GM21367 (cell line): ENCODE data around the gene RWDD1.
"Not testable (repeated sequence)": the region's sequence is repeated elsewhere in the genome, so short reads cannot be mapped to it uniquely, and the experiment has no call there.

Source experiments
- ATAC-seq: cut with Tn5 transposase; IDR thresholded peaks from one replicate; pipeline ENCODE4 v1.9.1; 2021; ENCODE audit not compliant: unreplicated experiment

The RWDD1 gene

DNA sequence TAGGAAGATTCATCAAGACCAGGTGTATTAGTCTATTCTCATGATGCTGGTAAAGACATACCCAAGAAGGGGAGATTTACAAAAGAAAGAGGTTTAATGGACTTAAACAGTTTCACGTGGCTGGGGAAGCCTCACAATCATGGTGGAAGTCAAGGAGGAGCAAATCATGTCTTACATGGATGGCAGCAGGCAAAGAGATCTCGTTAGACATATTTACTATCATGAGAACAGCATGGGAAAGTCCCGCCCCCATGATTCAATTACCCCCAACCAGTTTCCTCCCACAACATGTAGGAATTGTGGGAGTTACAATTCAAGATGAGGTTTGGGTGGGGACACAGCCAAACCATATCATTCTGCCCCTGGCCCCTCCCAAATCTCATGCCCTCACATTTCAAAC is 32.6 kb downstream of the RWDD1 start:
- ATAC-seq = not testable (repeated sequence)

DNA sequence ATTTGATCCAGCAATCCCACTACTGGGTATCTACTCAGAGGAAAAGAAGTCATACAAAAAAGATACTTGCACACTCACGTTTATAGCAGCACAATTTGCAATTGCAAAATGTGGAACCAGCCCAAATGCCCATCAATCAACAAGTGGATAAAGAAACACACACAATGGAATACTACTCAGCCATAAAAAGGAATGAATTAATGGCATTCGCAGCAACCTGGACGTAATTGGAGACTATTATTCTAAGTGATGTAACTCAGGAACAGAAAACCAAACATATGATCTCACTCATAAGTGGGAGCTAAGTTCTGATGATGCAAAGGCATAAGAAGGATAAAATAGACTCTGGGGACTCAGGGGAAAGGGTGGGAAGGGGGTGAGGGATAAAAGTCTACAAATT is 33.6 kb downstream of the RWDD1 start:
- not testable (repeated sequence) for ATAC-seq

DNA sequence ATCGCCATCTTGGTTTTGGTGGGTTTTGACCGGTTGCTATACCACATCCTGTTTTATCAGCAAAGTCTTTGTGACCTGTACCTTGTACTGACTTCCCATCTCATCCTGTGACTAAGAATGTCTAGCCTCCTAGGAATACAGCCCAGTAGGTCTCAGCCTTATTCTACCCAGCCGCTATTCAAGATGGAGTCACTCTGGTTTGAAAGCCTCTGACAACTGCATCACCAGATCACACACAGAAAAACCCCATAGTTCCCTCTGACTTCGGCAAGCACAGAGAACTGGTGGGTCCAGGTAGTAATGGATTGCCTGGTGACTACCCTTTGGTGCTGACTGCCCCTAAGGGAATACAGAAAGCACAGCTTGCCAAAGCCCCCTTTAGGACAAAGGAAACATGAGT is 34.6 kb downstream of the RWDD1 start:
- ATAC-seq = no peak

DNA sequence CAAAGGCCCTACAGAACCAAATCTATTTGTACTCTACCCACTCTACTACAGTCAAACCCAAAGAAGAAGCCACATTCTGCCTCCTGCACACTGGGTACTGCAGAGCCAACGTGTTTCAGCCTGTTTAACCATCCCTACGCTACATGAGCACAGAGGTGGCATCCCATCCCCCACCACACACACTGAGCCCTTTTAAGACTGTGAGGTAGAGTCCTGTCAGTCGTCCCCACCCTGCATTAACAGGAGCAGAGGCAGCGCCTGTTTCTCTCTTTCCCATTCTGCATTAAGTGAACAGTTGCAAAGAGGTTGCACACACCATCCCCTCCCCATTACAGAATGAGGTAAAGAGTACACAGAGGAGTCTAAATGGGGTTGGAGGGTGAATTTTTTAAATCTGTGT is 39.8 kb downstream of the RWDD1 start:
- no peak for ATAC-seq

DNA sequence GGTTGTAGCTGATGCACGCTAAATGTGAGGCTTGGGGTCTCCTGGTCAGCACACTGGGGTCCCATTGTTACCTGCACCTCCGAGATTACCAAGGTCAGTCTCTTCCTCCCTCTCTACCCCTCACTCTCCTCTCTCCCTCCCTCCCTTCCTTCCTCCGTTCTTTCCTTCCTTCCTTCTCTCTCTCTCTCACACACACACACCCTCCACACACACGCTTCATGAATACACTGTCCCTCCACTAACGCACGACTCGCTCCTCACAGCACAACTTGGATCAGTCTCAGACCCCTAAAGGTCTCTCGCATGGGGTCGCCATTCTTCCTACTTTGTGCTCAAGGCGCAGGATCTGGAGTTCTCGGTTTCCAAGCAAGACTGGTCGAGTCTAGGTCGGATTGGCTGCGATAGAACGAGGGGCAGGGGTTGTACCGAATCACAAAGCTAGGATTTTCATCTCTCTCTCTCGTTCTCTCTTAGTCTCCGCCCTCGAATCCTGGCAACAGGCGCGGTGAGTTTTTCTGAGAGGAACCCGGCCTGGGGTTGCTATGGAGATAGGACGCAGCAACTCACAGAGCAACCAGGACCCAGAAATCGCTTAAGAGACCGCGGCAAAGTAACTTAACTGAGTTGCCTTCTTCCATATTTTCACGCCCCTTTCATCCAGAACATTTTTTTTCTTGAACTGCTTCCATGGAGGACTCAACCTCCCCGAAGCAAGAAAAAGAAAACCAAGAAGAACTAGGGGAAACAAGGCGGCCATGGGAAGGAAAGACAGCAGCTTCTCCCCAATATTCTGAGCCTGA is 44.8 kb downstream of the RWDD1 start, which contains the start of gene RSPH4A:
Gene RSPH4A (plus strand): TSS at position 543 of the 800 bp plus-strand sequence. CDS start 145 bp downstream, at position 688.
- peak; percentile 99 for ATAC-seq

DNA sequence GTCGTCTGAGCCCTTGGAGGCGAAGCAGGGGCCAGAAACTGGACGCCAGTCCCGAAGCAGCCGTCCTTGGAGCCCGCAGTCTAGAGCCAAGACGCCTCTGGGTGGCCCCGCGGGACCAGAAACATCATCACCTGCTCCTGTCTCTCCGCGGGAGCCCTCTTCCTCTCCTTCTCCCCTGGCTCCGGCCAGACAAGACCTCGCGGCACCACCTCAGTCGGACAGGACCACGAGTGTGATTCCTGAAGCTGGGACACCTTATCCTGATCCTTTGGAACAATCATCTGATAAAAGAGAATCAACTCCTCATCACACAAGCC is 45.4 kb downstream of the RWDD1 start:
- ATAC-seq = no peak

DNA sequence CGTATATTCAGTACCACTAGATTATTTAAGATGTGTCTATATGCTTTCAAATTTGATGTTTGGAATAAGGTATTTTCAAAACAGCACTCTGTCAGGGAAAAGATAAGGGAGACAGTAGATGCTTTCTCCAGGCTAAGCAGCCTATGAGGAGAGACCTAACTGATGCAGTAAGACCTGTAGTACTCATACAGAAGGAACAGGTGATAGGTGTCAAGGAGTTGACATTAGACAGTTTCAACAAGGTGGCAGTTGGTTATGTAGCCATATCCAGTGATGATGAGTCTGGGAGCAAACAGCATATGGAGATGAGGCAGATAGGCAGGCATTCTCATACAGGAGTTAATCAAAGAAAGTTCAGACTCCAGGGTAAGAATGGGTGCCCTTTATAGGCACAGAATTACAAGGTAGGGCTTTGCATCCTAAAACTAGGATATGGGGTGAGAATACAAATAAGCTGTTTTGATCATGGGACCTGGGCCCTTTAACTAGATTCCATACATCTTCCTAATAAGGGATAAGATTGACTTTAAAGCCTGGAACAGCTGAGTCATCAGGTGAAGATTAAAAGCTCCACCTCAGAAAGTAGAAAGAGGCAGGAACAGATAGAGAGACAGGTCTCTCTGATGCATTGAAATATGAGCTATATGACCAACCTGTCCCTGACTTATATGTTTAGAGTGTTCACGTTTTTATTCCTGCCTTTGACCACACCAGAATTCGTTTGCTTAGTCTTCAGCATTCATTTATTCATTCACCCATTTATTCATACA is 52.9 kb downstream of the RWDD1 start:
- no peak for ATAC-seq

DNA sequence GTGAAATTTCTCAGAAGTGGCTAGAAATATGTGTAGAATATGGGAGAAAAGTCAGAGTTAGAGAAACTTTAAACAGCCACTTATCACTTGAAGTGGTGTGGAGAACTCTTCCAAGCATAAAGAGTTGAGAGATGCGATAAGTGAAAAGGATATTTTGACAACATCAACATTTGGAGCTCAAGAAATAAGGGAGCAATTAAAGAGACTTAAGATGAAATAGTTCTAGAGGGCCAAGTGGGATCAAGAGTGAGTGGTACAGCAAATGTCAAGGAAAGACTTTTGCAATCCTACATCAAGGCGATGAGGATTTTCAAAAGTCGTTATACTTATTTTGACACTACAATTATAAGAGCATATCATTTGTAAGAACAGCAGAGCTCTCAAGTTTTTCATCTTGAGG is 54.6 kb downstream of the RWDD1 start:
- no peak for ATAC-seq

DNA sequence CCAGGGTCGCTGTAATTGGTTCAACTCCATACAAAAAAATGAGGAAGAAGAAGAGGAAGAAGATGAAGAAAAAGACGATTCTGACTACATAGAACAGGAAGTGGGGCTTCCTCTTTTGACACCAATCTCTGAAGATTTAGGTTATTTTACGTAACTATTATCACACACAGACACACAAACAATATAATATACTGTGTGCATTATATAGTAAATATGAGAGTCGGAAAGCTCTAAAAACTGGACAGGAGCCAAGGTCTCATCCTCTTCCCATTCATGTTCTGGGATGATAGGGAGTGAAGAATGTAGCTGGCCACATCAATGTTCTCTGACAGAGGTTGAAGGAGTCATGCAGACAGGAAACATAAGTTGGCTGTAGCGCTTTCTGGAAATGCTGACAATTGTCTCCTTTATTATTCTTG is 58.3 kb downstream of the RWDD1 start:
- ATAC-seq = no peak

DNA sequence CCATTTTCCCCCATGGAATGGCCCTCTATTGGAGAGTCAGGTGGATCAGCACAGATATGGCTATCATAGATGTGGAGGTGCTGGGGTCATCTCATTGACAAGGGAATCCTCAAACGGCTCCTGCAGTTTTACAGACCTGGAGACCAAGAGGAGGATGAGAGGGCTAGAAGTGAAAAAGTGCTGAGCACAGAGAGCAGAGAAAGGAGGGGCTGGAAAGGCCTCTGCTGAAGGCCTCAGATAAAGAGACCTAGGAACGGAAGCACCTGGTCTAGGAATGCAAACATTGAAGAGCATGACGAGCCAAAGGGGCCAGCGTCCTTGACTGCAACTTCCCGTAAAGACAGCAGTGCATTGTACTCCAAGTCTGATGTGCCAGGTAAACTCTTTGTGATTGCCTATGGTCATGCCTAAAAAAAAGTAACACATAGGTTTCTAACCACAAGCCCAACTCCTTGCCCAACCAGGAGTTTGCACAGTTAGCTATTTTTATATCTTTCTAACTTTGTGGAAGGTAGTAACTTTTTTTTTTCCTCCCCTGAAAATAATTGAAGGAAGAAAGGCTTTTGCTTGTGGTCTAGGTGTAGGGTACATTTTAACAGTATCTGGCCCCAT is 60.2 kb downstream of the RWDD1 start:
- peak; percentile 59 for ATAC-seq

DNA sequence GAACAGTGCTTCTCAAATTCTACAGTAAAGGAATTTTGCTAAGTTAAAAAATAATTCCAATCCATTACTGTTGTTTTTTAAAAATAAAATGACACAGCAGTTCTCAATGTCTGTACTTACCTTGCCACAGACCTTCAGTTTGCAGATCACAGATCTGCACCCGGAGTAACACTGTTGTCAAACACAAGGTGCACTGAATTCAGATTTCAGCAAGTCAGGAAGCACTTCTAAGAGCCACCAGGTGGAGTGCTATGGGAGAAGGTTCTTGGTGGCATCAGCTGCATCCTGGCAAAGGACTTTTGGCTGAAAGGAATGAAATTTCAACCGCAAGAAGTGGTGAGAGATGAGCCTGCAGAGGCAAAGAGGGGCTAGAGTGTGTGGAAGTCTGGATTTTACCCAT is 62.4 kb downstream of the RWDD1 start:
- no peak for ATAC-seq
